Psoas muscle (tissue), 8 donors: ENCODE measurements around the gene DGKA. TPM values are rescaled to one million over a fixed set of nuclear protein-coding genes. Genes with fewer than 3 reads are reported as not detected.
A peak's percentile ranks its signal among the peaks of the same experiment; 100 is the strongest.

Experiments used
- ATAC-seq, 4 donors: fragments of 200-7000 bp; cut with Tn5 transposase; one replicate each; pipeline ENCODE4 v1.9.1; 2020; ENCODE audit warnings: moderate library complexity in 3 of 4, mild to moderate bottlenecking in 2 of 4
- DNase-seq, 2 donors: peaks; one replicate each; pipeline ENCODE4 v3.0.0-alpha.2; 2020
- H3K27ac ChIP-seq: fragments of 200-600 bp; one replicate; pipeline ENCODE4 v1.8.0; 2022
- H3K27me3 ChIP-seq, 3 donors: fragments of 200-600 bp in 1 of 3; one replicate each; pipeline versions ENCODE4 v1.6.1 to v1.8.0; 2013 to 2022; ENCODE audit warnings: low read length in 2 of 3, mild to moderate bottlenecking in 2 of 3, moderate library complexity in 1 of 3; ENCODE audit not compliant: insufficient read depth in 3 of 3
- H3K36me3 ChIP-seq, 2 donors: fragments of 200-600 bp in 1 of 2; one replicate each; pipeline versions ENCODE4 v1.6.1 to v1.8.0; 2013 to 2022; ENCODE audit warnings: low read depth in 1 of 2, mild to moderate bottlenecking in 1 of 2, moderate library complexity in 1 of 2; ENCODE audit not compliant: insufficient read depth in 1 of 2
- H3K4me1 ChIP-seq: fragments of 200-600 bp; one replicate; pipeline ENCODE4 v1.8.0; 2022
- H3K4me3 ChIP-seq: fragments of 200-600 bp; one replicate; pipeline ENCODE4 v1.8.0; 2022; ENCODE audit warnings: mild to moderate bottlenecking
- H3K9me3 ChIP-seq: fragments of 200-600 bp; one replicate; pipeline ENCODE4 v1.8.0; 2022
- WGBS, 3 donors: extraction: QIAGEN DNeasy Blood & Tissue Kit; methylation state at CpG; one replicate each; pipeline versions ENCODE4 v1.1.6 to v1.1.7; 2013; 5-methylcytosine and 5-hydroxymethylcytosine counted together
- intact Hi-C, 2 donors: fragments of 100-400 bp; cut with DNase I; formaldehyde crosslinking; loops; one replicate each; pipeline versions ENCODE4 v1.11.0 to v1.14.2; 2022
- polyA plus RNA-seq, 3 donors: library from polyadenylated mRNA; stranded (reverse); fragments of 200-250 nt; gene quantifications; one replicate each; pipeline ENCODE4 v1.2.3, GENCODE V29; 2013
- total RNA-seq, 4 donors: library from RNA; stranded (reverse); fragmentation: NEBNext Ultra II Directional in 2 of 4; extraction: Animal tissue kit (Norgen Biotek cat#: 25700) in 2 of 4; gene quantifications; one replicate each; pipeline versions ENCODE4 v1.2.1 to v1.2.4, GENCODE V29; 2021 to 2023
- TF ChIP-seq, protein P1 (sequence below): fragments of 200-600 bp; IDR thresholded peaks from one replicate; pipeline ENCODE4 v1.8.0; 2022; ENCODE audit warnings: antibody characterized with exemption
- donor health status: healthy with polysubstance abuse.
- donor health status: DM: no; HTN: no; CAD: no; lungs with moderate emphysema.
- donor health status: Bipolar disorder and iron deficiency.
- donor health status: healthy.
- donor health status: DM: yes; HTN: yes; CAD: no.
- donor health status: DM: no; HTN: no; CAD: no.
- donor health status: DM: no; HTN: no; CAD: no.
- donor health status: DM: yes; HTN: yes; CAD: no.

DGKA gene
- total and polyA plus RNA-seq, 7 donors: 2.0 to 5.4 (median 4.3) TPM

DNA sequence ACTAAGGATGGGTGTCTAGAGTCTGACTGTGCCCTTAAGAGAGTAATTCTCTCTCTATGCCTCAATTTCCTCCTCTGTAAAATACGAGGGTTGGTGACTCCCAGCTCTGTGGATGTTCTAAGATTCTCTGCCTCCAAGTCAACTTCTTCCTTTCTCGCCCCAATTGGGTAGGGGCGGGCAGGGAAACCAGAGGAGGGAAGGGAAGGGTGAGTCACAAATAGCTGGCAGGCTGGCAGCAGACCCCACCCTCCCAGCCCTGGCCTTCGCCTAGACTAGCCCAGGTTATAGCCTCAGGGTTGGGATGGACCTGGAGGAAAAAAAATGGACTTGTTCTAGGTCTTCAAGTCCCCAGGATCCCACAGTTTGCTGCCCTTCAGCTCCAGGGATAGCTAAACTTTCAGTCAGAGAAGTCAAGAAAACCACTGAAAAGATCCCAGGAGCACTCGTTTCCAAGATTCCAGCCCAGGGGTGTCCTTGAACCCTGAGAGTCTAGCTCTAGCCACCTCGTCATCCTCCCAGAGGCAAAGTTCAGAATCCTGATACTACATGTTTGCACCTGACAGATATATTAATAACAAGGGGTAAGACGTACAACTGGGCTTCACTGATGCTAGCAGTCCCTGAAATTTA is 2.3 kb downstream of the DGKA start:
- DNase-seq (no peak), ATAC-seq (no peak)
- H3K36me3 ChIP-seq: no peaks in the 10 kb centered on the region
- 85 to 96% (median 89%) methylated on average over 6 to 7 of the region's 7 CpGs for WGBS, 3 donors
- H3K27ac ChIP-seq: no peak overlapping the region
- TF ChIP-seq, protein P1, sequence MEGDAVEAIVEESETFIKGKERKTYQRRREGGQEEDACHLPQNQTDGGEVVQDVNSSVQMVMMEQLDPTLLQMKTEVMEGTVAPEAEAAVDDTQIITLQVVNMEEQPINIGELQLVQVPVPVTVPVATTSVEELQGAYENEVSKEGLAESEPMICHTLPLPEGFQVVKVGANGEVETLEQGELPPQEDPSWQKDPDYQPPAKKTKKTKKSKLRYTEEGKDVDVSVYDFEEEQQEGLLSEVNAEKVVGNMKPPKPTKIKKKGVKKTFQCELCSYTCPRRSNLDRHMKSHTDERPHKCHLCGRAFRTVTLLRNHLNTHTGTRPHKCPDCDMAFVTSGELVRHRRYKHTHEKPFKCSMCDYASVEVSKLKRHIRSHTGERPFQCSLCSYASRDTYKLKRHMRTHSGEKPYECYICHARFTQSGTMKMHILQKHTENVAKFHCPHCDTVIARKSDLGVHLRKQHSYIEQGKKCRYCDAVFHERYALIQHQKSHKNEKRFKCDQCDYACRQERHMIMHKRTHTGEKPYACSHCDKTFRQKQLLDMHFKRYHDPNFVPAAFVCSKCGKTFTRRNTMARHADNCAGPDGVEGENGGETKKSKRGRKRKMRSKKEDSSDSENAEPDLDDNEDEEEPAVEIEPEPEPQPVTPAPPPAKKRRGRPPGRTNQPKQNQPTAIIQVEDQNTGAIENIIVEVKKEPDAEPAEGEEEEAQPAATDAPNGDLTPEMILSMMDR: no peak
- intact Hi-C loops: loop anchor here (5.0 to 10.0 kb wide), 2 partner anchors 34 to 268 kb away; partner anchors contain the start of genes CDK2 (in 2 of the 2) and PMEL (in 2 of the 2)
- no peaks in the 10 kb centered on the region for H3K9me3 ChIP-seq
- peaks cover 19% of the 10 kb centered on the region for H3K4me1 ChIP-seq
- peaks cover 0 to 21% (median 3%) of the 10 kb centered on the region in 3 donors for H3K27me3 ChIP-seq
- H3K4me3 ChIP-seq: no peak overlapping the region

DNA sequence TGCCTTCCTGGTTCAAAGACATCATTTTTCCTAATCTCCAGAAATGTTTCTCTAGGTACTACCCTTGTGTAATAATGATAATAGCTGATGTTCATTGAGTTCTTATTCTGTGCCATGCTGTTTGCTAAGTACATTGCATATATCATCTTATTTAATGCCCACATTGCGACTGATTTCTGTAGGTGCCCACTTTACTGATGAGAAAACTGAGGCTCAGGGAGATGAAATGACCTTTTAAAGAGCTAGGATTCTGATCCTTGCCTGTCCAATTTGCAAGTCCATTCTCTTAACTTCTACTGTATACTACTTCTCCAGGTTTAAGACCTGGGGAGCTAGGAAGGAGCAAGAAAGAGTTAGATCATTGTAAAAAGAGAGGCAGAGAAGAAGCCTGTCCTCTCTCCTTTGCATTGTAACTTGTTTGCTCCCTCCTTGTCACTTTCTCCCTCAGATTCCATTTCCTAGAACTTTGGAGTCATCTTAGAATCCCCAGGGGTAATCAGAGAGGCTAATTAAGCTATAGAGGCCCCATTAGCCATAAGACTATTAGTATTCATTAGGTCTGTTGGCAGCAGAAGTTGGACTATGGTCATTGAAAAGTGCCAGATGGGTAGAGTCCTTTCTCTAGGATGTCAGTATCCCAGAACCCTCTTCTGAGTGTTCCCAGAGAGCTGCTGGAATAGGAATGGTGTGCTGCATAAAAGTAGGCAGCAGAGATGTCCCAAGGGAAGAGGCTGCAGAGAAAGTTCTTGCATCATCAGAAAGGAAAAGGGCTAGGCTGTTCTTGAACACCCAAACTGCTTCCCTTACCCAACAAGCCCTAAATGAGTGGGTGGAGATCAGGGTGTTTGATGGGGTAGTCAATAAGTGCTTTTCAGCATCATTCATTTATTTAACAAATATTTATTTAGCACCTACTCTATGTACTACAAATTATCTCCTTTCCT is 3.1 kb downstream of the DGKA start:
- Histone ChIP-seq H3K27me3 (peaks cover 0 to 21% (median 3%) of the 10 kb centered on the region in 3 donors), H3K4me1 (peaks cover 13% of the 10 kb centered on the region), H3K9me3 (no peaks in the 10 kb centered on the region), H3K4me3 (no peak overlapping the region), H3K36me3 (no peaks in the 10 kb centered on the region), H3K27ac (no peak overlapping the region)
- intact Hi-C loops: loop anchor here (5.0 to 10.0 kb wide), 2 partner anchors 33 to 269 kb away; partner anchors contain the start of genes CDK2 (in 2 of the 2) and PMEL (in 2 of the 2)
- 92 to 100% (median 97%) methylated on average over 1 of the region's 1 CpG for WGBS, 3 donors
- TF ChIP-seq, protein P1: no peak
- ATAC-seq (no peak), DNase-seq (no peak)

DNA sequence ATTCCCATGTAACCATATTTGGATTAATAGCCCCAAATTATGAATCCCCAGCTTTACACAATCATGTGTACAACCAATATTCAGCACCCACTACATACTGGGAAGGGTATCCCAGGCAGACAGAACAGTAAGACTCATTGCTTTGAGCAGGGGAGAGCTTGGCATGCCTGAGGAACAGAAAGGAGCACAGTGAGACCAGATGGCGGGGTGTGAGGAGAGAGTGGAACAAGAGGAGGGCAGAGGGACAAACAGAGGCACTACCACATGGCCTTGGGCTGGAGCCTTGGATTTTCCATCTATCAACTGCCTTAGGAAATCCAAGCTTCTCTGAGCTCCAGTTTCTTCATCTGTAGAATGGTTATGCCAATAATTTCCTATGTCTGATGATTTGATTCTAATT is 3.8 kb downstream of the DGKA start:
- Histone ChIP-seq H3K4me3 (no peak overlapping the region), H3K27ac (no peak overlapping the region), H3K27me3 (peaks cover 0 to 21% (median 3%) of the 10 kb centered on the region in 3 donors), H3K9me3 (no peaks in the 10 kb centered on the region), H3K4me1 (peaks cover 13% of the 10 kb centered on the region), H3K36me3 (no peaks in the 10 kb centered on the region)
- WGBS, 3 donors: 93 to 100% (median 95%) methylated on average over 1 of the region's 1 CpG
- DNase-seq (no peak), ATAC-seq (no peak)
- intact Hi-C loops: loop anchor here (5.0 to 10.0 kb wide), 2 partner anchors 33 to 270 kb away; partner anchors contain the start of genes CDK2 (in 2 of the 2) and PMEL (in 2 of the 2)
- TF ChIP-seq, protein P1: no peak

DNA sequence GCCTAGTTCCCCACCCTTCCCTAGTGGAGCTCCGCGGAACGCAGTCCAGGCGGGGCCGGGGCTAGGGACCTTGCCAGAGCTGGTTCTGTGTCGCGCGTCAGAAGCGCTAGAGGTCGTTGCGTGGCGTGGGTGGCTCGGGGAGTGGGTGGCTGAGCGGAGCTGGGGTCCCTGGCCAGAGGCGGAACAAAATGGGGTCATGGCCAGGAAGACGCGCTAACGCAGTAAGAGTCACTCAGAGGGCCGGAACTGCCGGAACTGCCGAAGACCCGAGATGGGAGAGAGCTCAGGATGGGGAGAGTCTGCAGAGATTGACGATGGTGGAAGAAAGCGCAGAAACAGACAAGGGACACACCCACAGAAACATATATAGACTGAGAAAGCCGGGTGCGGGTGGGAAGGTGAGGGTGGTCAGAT is 4.8 kb downstream of the DGKA start:
- intact Hi-C loops: loop anchor here in 1 of 2 donors (10.0 kb wide), 1 partner anchor 271 kb away; no protein-coding TSS in a partner anchor
- ATAC-seq: no peak
- no peak overlapping the region for H3K27ac ChIP-seq

More for the DNA sequence above, 4.8 kb downstream of the DGKA start:
- Histone ChIP-seq H3K27me3 (peaks cover 0 to 21% (median 3%) of the 10 kb centered on the region in 3 donors), H3K9me3 (no peaks in the 10 kb centered on the region), H3K36me3 (no peaks in the 10 kb centered on the region), H3K4me3 (peak overlapping the region; percentile 29), H3K4me1 (peaks cover 10% of the 10 kb centered on the region)
- 39 to 47% (median 41%) methylated on average over 26 of the region's 26 CpGs for WGBS, 3 donors
- peak; percentile 51 to 70 for DNase-seq
- TF ChIP-seq, protein P1: no peak
